ENCODE measurements around the gene DUSP22.
A peak's percentile ranks its signal among the peaks of the same experiment; 100 is the strongest.

Gene DUSP22

DNA sequence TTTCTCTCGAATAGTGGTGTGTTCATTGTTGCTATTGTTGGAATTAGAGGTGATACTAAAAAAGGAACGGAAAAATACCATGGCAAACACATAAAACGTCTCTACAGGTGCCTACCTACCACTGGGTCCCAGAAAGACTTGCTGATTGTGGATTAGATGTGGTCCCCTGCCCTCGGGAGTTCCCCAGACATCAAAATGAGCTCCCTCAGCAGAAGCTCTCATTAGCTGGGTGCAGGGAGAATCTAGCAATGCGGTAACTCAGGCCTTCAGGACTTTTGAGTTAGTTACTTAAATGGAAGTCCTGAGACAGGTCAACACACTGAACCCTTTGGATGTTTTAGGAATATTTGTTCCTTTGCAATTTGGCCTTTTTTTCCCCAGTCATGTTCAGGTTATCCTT lies 105.3 kb downstream of the DUSP22 start:
- no peak for DNase-seq

DNA sequence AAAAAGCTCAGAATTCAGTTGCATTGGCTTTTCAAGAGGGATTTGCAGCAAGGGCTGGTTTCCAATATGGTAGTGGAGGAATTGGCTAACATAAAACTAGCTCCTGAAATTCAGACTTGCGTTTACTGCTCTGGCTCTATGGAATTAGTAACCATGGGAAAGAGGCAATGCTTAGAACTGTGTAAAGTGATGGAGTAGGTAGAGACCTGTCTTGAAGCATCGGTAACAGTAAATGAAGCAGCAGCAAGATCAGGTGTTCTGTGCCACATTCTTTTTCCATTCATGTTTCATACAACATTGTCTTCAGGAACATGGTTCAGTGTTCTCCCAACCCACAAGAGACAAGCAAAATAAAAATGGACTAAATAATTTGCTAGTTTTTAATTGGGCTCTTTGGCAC lies 105.8 kb downstream of the DUSP22 start:
- no peak for DNase-seq

DNA sequence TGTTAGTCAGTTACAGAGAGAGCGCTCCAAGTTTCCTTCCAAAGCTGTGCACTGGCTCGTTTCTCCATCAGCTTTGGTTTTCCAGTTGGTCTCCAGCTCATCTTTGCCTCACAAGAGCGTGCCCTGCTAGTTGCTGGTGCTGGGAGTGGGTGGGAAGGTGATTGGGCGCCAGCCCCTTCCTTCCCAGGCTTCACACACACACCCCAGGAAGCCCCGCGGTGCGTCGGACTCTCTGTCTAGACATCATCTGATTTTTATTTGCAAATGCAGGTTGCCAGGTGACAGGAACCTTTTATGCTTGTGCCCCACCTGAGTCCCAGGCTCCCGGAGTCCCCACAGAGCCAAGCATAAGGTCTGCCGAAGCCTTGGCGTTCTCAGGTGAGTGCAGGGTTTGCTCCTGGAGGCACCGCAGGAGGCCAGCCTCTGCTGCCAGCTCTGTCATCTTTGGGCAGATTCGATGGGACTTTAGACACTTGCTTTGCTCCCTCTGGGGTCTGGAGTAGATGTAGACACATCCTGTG lies 106.3 kb downstream of the DUSP22 start:
- DNase-seq = no peak

DNA sequence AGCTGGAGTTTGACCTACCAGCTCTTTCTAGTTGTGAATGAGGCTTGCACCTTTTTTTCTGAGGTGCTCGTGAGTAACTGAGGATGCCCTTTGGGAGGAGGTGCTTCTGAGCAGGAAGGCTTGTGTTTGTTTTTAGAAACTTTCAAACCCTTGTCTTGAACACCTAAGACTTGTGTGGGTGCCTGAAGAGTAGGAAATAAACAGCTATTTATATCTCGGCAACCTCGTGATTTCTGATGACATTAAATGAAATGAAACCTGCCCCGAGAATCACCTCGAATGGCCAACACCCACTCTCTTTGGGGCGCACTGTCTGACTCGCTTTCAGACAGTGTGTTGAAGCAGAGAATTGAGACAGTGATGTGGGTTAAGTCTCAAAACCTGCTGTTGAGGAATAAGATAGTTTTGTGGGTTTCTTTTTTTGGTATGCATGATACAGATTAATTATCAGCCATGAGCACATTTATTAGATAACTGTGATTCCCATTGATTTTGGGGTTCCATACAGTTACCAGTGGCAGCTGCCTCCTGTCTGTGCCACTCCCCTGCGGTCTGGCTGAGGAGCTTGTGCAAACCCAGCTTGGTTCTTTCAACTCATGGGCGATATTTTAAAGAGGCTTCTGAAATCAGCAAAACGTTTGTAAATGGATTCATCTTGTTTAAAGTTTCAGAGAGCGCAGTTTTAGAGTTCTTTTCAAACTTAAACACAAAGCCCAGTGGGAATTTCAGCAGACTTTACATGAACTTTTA lies 107.7 kb downstream of the DUSP22 start:
- DNase-seq = peak; percentile 58

DNA sequence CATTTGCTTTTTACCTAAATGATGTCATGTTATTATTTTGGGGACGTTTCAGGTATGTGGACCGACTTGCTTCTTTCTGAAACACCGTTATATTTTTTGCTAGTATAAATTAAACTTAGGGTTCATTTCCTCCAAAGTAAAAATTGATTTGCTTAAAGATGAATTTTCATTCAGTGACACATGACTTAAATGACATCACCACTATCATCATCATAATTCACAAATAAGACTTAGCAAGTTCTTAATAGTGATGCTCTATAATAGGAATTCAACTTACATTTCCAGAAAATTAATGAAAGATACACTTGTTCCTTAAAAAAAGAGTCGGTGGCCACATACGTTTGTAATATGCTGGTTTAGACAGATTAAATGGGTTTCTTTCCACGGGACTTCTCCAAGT lies 108.5 kb downstream of the DUSP22 start:
- no peak for DNase-seq

Measured in activated CD4-positive, alpha-beta T cell treated with anti-CD3 and anti-CD28 coated beads, Interleukin-2, amount 50 U/mL, for 16 hours (primary cell).